ENCODE results near the gene KTN1. TPM values are rescaled to one million over a fixed set of nuclear protein-coding genes. Genes with fewer than 3 reads are reported as not detected.

The KTN1 gene
- total and polyA plus RNA-seq, 4 donors = 57.1 to 152 (median 80.5) TPM

DNA sequence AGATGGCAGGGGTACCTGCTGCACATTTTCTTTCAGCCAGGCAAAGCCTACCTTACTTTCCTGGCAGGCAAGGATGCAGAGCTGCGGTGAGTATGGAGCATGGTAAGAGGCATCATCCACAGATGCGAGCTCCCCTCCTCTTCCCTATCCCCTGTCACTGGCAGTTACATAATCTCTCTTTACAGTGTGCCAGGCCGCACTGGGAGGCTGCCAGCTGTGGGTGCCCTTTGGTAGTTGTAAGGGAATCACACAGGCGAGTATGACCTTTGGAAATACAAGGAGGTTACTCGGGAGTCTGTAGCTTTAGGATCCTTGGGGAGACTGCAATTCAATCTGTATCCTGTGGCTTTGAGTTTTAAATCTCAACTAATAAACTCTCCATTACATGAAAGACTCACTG lies 132.5 kb downstream of the KTN1 start:
- H3K9me3 ChIP-seq (ENCODE audit: control insufficient read depth in 4 of 4, insufficient read depth in 3 of 4, low read length in 3 of 4) = no peaks in the 10 kb centered on the region
- no peaks in the 10 kb centered on the region for H3K36me3 ChIP-seq (ENCODE audit: control insufficient read depth in 4 of 4, insufficient read depth in 4 of 4, low read length in 4 of 4)
- ATAC-seq (ENCODE audit: insufficient read depth, low FRiP score) = no peak
- H3K27me3 ChIP-seq (ENCODE audit: control insufficient read depth in 3 of 3, insufficient read depth in 3 of 3, low read length in 2 of 3) = no peaks in the 10 kb centered on the region
- H3K9ac ChIP-seq (ENCODE audit: insufficient read depth in 1 of 2, low read length in 2 of 2) = no peak overlapping the region
- H3K27ac ChIP-seq (ENCODE audit: low read depth in 1 of 2, low read length in 1 of 2) = no peak overlapping the region
- WGBS, 2 donors = 72 to 85% methylated on average over 5 of the region's 5 CpGs
- no peaks in the 10 kb centered on the region for H3K4me1 ChIP-seq (ENCODE audit: control insufficient read depth in 5 of 5, insufficient read depth in 5 of 5, low read length in 5 of 5)
- no peak for DNase-seq
- H3K4me3 ChIP-seq = no peak overlapping the region
- TF ChIP-seq, protein P1, sequence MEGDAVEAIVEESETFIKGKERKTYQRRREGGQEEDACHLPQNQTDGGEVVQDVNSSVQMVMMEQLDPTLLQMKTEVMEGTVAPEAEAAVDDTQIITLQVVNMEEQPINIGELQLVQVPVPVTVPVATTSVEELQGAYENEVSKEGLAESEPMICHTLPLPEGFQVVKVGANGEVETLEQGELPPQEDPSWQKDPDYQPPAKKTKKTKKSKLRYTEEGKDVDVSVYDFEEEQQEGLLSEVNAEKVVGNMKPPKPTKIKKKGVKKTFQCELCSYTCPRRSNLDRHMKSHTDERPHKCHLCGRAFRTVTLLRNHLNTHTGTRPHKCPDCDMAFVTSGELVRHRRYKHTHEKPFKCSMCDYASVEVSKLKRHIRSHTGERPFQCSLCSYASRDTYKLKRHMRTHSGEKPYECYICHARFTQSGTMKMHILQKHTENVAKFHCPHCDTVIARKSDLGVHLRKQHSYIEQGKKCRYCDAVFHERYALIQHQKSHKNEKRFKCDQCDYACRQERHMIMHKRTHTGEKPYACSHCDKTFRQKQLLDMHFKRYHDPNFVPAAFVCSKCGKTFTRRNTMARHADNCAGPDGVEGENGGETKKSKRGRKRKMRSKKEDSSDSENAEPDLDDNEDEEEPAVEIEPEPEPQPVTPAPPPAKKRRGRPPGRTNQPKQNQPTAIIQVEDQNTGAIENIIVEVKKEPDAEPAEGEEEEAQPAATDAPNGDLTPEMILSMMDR (IDR thresholded peaks at IDR 0.05; ENCODE audit: control extremely low read depth, extremely low read depth) = no peak

DNA sequence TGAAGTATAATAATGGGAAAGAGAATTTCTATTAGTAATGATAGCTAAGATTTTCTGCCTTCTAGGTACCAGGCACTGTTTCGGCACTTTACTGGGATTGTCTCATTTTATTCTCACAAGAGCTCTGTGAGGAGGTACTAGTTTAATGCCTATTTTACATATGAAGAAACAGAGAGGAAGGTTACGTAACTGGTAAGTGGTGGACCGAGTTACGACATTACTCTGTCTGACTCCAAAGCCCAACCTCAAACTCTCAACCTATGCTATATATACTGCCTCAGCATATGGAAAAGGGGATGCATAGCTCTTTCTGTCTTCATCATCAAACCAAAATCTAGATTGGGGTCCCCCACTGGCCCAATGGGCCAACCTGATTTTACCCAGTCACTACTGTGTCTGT lies 133.5 kb downstream of the KTN1 start:
- WGBS, 2 donors = 38 to 68% methylated on average over 4 of the region's 4 CpGs
- H3K9ac ChIP-seq (ENCODE audit: insufficient read depth in 1 of 2, low read length in 2 of 2) = no peak overlapping the region
- no peak overlapping the region for H3K4me3 ChIP-seq
- no peaks in the 10 kb centered on the region for H3K36me3 ChIP-seq (ENCODE audit: control insufficient read depth in 4 of 4, insufficient read depth in 4 of 4, low read length in 4 of 4)
- DNase-seq (no peak), ATAC-seq (ENCODE audit: insufficient read depth, low FRiP score) (no peak)
- no peaks in the 10 kb centered on the region for H3K27me3 ChIP-seq (ENCODE audit: control insufficient read depth in 3 of 3, insufficient read depth in 3 of 3, low read length in 2 of 3)
- no peaks in the 10 kb centered on the region for H3K9me3 ChIP-seq (ENCODE audit: control insufficient read depth in 4 of 4, insufficient read depth in 3 of 4, low read length in 3 of 4)
- H3K4me1 ChIP-seq (ENCODE audit: control insufficient read depth in 5 of 5, insufficient read depth in 5 of 5, low read length in 5 of 5) = no peaks in the 10 kb centered on the region
- TF ChIP-seq, protein P1 (IDR thresholded peaks at IDR 0.05; ENCODE audit: control extremely low read depth, extremely low read depth) = no peak
- no peak overlapping the region for H3K27ac ChIP-seq (ENCODE audit: low read depth in 1 of 2, low read length in 1 of 2)

DNA sequence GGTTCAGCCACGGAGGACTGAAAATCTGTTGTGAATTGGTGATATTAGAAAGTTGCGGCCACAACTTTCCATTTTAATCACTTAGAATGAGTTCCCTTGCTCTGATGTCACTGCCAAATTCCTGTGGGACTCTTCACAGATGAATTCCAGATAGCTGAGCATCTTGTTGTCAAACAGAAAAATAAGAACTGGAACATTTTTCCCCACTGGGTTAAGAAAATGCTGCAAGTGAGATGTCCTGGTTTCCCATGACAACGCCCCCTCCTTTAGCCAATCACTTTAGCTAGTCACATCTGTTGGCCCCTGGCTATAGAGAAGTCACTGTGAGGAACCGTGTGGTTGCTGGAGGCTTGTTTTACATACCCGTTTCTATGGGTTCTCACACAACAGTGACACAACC lies 135.9 kb downstream of the KTN1 start:
- DNase-seq (no peak), ATAC-seq (ENCODE audit: insufficient read depth, low FRiP score) (no peak)
- H3K4me1 ChIP-seq (ENCODE audit: control insufficient read depth in 5 of 5, insufficient read depth in 5 of 5, low read length in 5 of 5) = no peaks in the 10 kb centered on the region
- WGBS, 2 donors = 78 to 80% methylated on average over 5 of the region's 5 CpGs
- no peak overlapping the region for H3K27ac ChIP-seq (ENCODE audit: low read depth in 1 of 2, low read length in 1 of 2)
- no peak overlapping the region for H3K4me3 ChIP-seq
- TF ChIP-seq, protein P1 (IDR thresholded peaks at IDR 0.05; ENCODE audit: control extremely low read depth, extremely low read depth) = no peak
- no peaks in the 10 kb centered on the region for H3K27me3 ChIP-seq (ENCODE audit: control insufficient read depth in 3 of 3, insufficient read depth in 3 of 3, low read length in 2 of 3)
- no peak overlapping the region for H3K9ac ChIP-seq (ENCODE audit: insufficient read depth in 1 of 2, low read length in 2 of 2)
- H3K9me3 ChIP-seq (ENCODE audit: control insufficient read depth in 4 of 4, insufficient read depth in 3 of 4, low read length in 3 of 4) = no peaks in the 10 kb centered on the region
- no peaks in the 10 kb centered on the region for H3K36me3 ChIP-seq (ENCODE audit: control insufficient read depth in 4 of 4, insufficient read depth in 4 of 4, low read length in 4 of 4)

DNA sequence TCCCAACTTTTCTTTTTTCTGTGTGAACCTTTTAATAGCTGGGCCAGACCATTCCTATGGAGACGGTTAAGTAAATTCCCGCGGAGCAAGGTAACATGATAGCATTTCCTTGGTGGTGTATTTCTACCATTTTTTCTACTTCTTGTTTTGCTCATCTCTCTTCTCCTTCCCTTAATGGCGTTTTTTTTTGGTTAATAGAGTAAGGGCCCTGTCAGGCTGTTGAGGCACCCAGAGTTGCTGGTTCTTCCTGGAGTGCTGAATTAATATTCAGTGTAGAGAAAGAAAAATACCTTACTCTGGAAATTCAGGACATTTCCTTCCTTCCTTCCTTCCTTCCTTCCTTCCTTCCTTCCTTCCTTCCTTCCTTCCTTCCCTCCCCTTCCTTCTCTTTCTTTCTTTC lies 137.6 kb downstream of the KTN1 start:
- ATAC-seq (ENCODE audit: insufficient read depth, low FRiP score) = no peak
- Histone ChIP-seq H3K9ac (ENCODE audit: insufficient read depth in 1 of 2, low read length in 2 of 2) (no peak overlapping the region), H3K36me3 (ENCODE audit: control insufficient read depth in 4 of 4, insufficient read depth in 4 of 4, low read length in 4 of 4) (no peaks in the 10 kb centered on the region), H3K27ac (ENCODE audit: low read depth in 1 of 2, low read length in 1 of 2) (no peak overlapping the region), H3K9me3 (ENCODE audit: control insufficient read depth in 4 of 4, insufficient read depth in 3 of 4, low read length in 3 of 4) (no peaks in the 10 kb centered on the region), H3K27me3 (ENCODE audit: control insufficient read depth in 3 of 3, insufficient read depth in 3 of 3, low read length in 2 of 3) (no peaks in the 10 kb centered on the region), H3K4me3 (no peak overlapping the region), H3K4me1 (ENCODE audit: control insufficient read depth in 5 of 5, insufficient read depth in 5 of 5, low read length in 5 of 5) (no peaks in the 10 kb centered on the region)
- TF ChIP-seq, protein P1 (IDR thresholded peaks at IDR 0.05; ENCODE audit: control extremely low read depth, extremely low read depth) = no peak
- WGBS, 2 donors = 88 to 93% methylated on average over 4 of the region's 4 CpGs
- DNase-seq = no peak
